GM10266 (cell line): Measurements from ENCODE around the gene FA2H.

Source experiments
- DNase-seq: peaks from one replicate; pipeline ENCODE4 v3.0.0; 2012; ENCODE audit errors: extremely low spot score
- TF ChIP-seq, protein P1 (sequence below): IDR thresholded peaks from 2 replicates; pipeline ENCODE4 v1.5.1; 2012; ENCODE audit warnings: mild to moderate bottlenecking, low read depth; ENCODE audit not compliant: control insufficient read depth, insufficient read depth; ENCODE audit errors: missing control alignments

FA2H gene

DNA sequence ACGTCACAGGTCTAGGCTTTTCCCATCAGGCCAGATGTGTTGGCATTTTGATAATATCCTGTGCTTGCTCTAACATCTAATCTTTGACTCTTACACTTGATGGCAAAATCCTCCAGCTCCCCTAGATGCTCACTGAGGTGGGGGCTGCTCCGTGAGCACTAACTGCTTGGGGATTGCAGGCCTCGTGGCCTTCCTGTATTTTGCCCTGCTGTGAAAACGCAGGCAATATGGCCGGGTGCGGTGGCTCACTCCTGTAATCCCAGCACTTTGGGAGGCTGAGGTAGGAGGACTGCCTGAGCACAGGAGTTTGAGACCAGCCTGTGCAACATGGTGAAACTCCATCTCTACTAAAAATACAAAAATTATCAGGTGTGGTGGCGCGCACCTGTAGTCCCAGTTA, 64.2 kb downstream of the FA2H start:
- DNase-seq: no peak
- TF ChIP-seq, protein P1, sequence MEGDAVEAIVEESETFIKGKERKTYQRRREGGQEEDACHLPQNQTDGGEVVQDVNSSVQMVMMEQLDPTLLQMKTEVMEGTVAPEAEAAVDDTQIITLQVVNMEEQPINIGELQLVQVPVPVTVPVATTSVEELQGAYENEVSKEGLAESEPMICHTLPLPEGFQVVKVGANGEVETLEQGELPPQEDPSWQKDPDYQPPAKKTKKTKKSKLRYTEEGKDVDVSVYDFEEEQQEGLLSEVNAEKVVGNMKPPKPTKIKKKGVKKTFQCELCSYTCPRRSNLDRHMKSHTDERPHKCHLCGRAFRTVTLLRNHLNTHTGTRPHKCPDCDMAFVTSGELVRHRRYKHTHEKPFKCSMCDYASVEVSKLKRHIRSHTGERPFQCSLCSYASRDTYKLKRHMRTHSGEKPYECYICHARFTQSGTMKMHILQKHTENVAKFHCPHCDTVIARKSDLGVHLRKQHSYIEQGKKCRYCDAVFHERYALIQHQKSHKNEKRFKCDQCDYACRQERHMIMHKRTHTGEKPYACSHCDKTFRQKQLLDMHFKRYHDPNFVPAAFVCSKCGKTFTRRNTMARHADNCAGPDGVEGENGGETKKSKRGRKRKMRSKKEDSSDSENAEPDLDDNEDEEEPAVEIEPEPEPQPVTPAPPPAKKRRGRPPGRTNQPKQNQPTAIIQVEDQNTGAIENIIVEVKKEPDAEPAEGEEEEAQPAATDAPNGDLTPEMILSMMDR: no peak

DNA sequence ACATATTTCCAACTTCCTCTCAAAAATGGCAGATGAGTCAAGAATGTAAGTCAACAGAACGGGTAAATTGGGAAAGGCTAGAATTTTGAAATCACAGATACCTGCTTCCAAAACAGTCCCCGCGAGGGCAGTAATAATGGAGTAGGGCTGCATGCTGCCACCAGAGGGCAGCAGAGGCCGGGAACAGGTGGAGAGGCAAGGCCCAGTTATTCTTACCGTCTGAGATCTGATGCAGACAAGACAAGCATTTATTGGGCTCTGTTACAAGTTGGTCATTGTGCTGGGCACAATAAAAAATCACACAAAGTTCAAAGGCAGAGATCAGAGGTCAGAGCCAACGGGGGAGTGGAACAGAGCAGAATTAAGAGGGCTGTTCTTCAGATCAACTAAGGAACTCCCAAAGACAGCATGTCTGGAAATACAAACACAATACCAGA, 65.2 kb downstream of the FA2H start:
- TF ChIP-seq, protein P1: peak; percentile 97
- peak; percentile 81 for DNase-seq

DNA sequence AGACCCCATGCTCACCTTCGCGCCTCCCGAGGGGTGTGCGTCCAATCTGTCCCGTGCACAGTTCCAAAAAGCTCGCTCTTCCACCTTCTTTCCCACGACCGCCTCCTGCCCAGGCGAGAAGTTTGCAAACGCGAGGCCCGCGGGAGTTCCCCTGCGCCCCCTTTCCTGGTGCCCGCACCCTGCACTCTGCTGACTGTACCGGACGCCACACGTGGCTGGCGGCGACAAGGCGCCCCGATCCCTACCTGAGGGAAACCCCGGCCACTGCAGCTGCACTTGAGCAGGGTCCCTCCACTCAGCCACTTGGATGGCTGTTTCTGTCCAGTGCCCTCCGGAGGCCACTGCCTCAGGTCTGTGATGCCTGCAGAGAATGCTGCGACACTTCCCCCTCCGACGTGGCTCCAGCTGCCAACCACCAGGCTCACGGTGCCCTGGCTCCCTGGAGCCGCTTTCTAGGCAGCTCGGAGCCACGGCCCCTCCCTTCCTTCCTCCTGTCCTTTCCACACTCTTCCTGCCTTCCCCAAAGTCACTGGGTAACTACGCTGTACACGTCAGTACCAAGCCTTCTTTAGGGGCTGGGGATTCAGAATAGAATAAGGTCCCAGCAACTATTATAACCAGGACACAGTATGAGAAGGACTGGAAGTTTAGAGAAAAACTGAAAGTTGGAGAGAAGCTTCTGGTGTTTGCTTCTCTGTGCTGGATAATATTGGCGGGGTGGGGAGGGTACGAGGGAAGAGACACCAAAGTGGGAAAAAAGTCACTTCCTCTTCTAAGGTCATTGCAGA, 74.0 kb downstream of the FA2H start, which contains the start of gene MLKL:
Gene MLKL, minus strand, starts transcription at position 425 of the 788 bp plus-strand sequence. CDS start 5,105 bp downstream, outside the sequence.
- peak; percentile 54 for DNase-seq
- TF ChIP-seq, protein P1: no peak

DNA sequence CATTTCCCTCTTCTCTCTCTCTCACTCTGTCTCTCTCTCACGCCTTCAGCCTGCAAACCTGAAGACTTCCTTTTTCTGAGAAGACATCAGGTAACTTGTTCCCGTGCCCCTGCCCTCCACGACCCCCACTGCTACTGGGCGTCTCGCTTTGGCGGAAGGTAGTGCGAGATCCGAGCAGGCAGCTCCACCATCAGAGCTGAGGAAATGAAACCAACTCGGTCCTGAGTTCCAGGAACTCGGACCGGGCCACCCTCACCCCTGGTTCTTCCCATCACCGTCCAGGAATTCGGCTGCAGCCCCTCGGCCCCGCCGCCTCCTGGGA, 74.5 kb downstream of the FA2H start:
- TF ChIP-seq, protein P1: no peak
- no peak for DNase-seq

DNA sequence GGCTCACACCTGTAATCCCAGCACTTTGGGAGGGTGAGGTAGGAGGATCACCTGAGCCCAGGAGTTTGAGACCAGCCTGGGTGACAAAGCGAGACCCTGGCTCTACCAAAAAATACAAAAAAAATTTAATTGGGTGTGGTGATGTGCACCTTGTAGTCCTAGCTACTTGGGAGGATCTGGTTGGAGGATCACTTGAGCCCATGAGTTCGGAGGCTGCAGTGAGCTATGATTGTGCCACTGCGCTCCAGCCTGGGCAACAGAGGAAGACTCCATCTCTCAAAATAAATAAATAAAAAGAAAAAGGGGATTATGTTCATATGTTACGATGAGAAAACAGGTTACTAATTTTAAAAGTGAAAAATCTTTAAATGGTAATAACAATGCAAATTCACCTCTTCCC, 75.0 kb downstream of the FA2H start:
- no peak for DNase-seq
- TF ChIP-seq, protein P1: no peak

DNA sequence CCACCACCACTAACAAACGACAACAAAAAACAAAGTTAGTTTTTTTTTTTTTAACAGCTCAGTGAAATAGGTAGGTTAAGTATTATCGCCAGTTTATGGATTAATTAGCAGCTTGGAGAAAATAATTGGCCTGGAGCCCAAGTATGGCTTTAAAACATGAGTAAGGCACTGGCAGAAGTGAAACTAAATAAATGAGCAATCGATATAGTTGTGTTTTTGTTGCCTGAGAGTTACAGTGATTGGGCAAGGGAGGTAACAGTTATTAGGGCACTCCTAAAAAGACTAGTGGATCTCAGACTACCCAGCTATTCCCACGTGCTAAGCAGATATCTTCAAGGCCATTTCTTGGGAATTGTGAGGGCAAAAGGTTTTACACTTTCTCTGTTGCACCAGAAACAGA, 76.4 kb downstream of the FA2H start:
- DNase-seq: no peak
- TF ChIP-seq, protein P1: no peak
